T-helper 1 cell treated with Interleukin-12 subunit alpha and Interleukin-12 subunit beta and Interleukin-4 antibody, amounts not matched to agents 30 ng/mL and 1 ng/mL, for 36 hours (primary cell): ENCODE data around the gene ATP1A2. TPM values are rescaled to one million over a fixed set of nuclear protein-coding genes. Genes with fewer than 3 reads are reported as not detected.

Experiments used
- intact Hi-C: fragments of 100-400 bp; cut with micrococcal nuclease; formaldehyde crosslinking; loops from one replicate; pipeline ENCODE4 v1.15.1; 2024
- total RNA-seq: library from RNA; stranded (reverse); gene quantifications from 2 replicates; pipeline ENCODE4 v1.2.3, GENCODE V29; 2022

ATP1A2 gene
- total RNA-seq, 1 donor from 2014 or later = not detected

GRCh38 chr1:160137216-160137862 is 21.8 kb downstream of the ATP1A2 start:
- intact Hi-C loops = no loop called here

DNA sequence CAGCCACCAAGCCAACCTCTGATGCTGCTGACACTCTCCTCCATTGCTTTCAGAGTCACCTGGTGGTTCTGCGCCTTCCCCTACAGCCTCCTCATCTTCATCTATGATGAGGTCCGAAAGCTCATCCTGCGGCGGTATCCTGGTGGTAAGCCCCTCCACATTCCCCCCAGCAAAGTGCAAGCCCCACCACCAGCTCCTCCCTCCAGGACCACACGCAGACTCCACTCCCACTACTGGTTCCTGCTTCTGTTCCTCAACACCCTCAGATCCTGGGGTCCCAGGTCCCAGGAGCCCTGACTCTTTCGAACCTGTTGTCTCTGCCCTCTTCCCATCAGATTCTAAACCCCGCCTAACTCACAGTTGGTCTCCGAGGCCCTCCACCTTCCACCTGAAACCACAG is 24.3 kb downstream of the ATP1A2 start:
- intact Hi-C loops = no loop called here

DNA sequence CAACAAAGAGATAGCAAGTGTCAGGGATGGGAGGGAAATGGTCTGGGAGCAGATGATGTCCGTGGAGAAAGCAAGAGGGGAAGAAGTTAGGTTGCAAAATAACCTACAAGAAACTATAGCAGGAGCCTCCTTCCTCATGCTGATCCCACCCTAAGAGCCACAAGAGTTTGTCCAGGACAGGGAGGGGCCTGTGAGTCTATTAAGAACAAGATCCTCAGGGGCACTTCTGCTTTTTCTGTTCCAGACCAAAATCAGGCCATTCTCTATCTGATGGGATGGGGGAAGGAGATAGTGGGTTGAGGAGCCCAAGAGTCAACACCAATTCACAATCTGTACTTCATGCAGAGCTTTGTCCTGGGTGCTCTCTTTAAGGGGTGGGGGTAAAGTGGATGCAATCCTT is 28.1 kb downstream of the ATP1A2 start:
- intact Hi-C loops = no loop called here

GRCh38 chr1:160144921-160145320 is 29.4 kb downstream of the ATP1A2 start:
- intact Hi-C loops = no loop called here

- intact Hi-C loops = no loop called here
Measured at GRCh38 chr1:160146107-160146506, 30.5 kb downstream of the ATP1A2 start.

DNA sequence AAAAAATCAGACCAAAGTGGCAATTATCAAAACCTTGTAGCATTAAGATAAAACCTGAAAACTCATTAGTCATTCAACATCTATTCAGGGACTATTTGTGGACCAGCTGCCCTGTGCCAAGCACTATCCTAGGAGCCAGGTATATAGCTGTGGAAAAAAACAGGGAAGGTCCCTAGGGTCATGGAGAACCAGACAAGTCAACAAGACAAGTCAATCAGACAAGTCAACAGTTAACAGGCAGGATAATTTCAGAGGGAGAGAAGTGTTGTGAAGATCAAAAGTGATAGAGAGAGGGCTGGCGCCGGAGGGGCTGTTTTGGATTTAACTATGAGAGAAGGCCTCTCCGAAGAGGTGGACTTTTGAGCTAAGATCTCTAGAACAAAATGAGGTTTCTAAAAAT is 32.6 kb downstream of the ATP1A2 start:
- intact Hi-C loops = no loop called here

- intact Hi-C loops = no loop called here
Measured at GRCh38 chr1:160149233-160149632, 33.7 kb downstream of the ATP1A2 start.

GRCh38 chr1:160149716-160150115 is 34.2 kb downstream of the ATP1A2 start:
- intact Hi-C loops = no loop called here

DNA sequence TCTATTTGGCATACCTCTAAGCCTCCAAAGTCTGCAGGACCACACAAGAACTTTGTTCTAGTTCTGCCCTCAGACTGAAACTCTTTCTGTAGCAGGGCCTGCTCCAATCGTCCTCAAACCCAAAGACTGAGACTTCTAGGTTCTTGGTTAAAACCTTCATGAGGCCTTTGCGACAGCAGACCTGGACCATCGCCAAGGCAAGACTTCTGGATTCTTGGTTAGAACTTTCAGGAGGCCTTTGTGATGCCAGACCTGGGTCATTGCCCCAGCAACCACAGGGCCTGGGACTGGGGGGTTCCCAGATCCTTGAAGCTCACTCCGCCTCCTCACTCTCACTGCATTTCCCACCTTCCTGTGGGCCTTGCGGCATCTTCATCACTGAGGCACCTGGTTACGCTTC is 35.7 kb downstream of the ATP1A2 start, which contains the start of gene ATP1A4:
Gene ATP1A4 (plus strand): TSS at position 301 of the 400 bp plus-strand sequence. CDS start 438 bp downstream, outside the sequence.
- intact Hi-C loops = no loop called here

DNA sequence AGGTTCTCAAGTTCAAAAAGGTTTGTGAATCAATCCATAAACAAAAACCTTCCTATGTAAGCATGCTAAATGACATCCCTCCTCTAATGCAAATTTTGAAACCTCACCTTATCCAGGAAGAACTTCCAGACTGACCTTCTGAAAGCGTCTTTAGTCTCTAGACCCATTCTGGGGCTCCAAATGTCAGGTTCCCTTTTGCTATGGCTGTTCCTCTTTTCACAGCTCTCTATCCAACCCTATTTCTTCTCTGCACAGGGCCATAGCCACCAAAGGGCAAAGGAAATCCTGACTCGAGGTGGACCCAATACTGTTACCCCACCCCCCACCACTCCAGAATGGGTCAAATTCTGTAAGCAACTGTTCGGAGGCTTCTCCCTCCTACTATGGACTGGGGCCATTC is 39.2 kb downstream of the ATP1A2 start:
- intact Hi-C loops = no loop called here

DNA sequence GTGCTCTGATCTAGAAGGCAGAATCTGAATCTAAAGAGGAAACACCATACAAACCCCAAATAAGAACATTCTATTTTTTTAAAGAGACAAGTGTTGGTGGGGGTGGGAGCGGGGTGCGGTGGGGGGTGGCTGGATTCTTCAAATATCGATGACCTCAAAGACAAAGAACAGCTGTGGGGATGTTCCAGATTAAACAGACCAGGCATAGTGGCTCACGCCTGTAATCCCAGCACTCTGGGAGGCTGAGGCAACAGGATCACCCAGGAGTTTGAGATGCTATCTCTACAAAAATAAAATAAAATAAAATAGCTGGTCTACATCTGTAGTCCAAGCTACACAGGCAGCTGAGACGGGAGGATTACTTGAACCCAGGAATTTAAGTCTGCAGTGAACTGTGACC is 40.8 kb downstream of the ATP1A2 start:
- intact Hi-C loops = no loop called here

GRCh38 chr1:160157174-160157573 is 41.6 kb downstream of the ATP1A2 start:
- intact Hi-C loops = no loop called here

GRCh38 chr1:160158031-160158430 is 42.5 kb downstream of the ATP1A2 start:
- intact Hi-C loops = no loop called here

DNA sequence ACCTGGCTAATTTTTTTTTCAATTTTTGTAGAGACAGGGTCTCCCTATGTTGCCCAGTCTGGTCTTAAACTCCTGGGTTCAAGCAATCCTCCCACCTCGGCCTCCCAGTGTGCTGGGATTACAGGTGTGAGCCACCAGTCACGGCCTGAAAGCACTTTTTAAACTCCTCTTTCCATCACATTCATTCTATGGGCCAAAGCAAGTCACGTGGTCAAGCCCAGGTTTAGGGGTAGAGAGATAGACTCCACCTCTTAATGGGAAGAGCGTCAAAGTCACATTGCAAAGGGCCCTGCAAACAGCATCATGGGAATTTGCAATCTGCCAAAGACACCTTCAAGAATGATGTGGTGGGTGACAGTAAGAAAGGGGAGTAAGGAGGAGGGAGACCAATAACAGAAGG is 43.0 kb downstream of the ATP1A2 start:
- intact Hi-C loops = no loop called here

GRCh38 chr1:160159846-160160245 is 44.3 kb downstream of the ATP1A2 start:
- intact Hi-C loops = no loop called here

GRCh38 chr1:160161965-160162705 is 46.6 kb downstream of the ATP1A2 start:
- intact Hi-C loops = no loop called here

DNA sequence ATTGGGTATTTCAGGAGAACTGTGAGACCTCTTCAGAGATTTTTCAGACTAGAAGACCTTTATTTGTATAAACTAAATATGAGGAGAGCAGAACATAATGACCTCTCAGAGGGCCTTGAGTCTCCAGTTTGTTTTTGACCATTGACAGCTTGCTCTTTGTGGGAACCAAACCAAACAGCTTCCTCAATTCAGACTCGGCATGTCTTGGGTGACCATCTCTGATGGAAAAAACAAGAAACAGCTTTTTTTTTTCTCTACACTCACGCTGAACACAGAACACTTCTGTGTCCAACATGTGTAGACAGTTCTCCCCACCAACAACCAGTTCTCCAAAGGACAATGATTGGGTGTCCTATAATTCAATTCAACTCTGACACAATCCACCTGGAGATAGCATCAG is 47.4 kb downstream of the ATP1A2 start:
- intact Hi-C loops = no loop called here

DNA sequence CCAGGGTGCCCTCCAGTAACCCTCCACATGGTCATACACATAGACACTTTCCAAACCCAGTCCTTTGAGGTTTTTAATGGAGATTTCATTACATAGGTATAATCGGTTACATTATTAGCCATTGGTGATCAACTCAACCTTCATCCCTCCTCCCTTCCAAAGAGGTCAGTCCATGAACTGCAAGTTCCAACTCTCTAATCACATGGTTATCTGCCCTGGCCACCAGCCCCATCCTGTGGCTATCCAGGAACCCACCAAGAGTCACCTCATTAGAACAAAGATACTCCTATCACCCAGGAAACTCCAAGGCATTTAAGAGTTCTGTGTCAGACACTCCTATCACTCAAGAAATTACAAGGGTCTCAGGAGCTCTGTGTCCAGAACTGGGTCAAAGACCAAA is 48.1 kb downstream of the ATP1A2 start:
- intact Hi-C loops = no loop called here

GRCh38 chr1:160164121-160164520 is 48.6 kb downstream of the ATP1A2 start:
- intact Hi-C loops = no loop called here

GRCh38 chr1:160166166-160166868 is 50.8 kb downstream of the ATP1A2 start:
- intact Hi-C loops = no loop called here

DNA sequence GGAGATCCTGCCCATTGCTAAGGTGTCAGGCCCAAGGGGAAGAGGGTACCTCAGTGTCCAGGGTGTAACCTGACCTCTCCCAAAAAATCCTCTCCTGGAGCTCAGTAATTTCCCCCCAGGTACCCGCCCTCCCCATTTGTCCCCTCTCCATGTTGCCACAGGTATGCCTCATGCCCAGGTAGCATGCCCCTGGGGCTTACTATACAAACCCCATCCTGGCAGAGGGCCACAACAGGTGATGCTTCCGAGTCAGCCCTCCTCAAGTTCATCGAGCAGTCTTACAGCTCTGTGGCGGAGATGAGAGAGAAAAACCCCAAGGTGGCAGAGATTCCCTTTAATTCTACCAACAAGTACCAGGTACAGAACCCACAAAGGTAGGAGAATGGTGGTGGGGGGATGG is 51.5 kb downstream of the ATP1A2 start:
- intact Hi-C loops = no loop called here

DNA sequence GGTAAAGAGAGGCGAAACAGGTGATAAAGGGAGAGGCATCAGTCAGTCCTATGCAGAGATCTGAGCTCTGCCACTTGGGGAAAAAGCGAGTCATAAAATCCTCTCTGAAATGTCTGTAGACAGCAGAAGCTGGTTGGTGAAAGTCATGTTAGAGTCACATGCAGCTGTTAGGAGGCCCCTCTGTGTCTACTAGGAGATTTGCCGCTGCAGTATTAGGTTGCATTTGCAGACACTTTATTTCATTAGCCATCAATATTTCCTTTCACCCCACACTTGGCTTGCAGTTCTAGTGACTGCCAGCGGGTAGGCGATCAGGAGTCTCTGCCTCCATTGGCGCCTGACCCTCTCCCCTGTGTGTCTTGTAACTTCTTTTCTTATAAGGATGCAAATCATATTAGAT is 52.0 kb downstream of the ATP1A2 start:
- intact Hi-C loops = no loop called here
